HepG2 (cell line): ENCODE results near the gene PANK3. TPM values are rescaled to one million over a fixed set of nuclear protein-coding genes. Genes with fewer than 3 reads are reported as not detected.
A peak's percentile ranks its signal among the peaks of the same experiment; 100 is the strongest.

Experiments used
- ATAC-seq: fragments of 200-7000 bp; cut with Tn5 transposase; 3 replicates; pipeline ENCODE4 v1.9.1; 2020; ENCODE audit warnings: mild to moderate bottlenecking, moderate library complexity
- BruUV-seq: library from RNA; stranded (reverse); fragments of 400-500 nt; replicated peaks from 2 replicates; lab custom pipeline; 2021; lab: Mats Ljungman, UMichigan
- CTCF ChIA-PET: fragments of 300-600 bp; formaldehyde crosslinking; extraction: SDS; loops from one replicate; lab custom pipeline; 2021; ENCODE audit warnings: low total read pairs, inconsistent platforms, low intra/inter-chr PET ratio; lab: Yijun Ruan, JAX
- POLR2A ChIA-PET: fragments of 350-600 bp; sonication (Branson Sonifier 250); formaldehyde crosslinking; loops from one replicate; lab custom pipeline; 2020; ENCODE audit warnings: antibody characterized with exemption, inconsistent platforms; lab: Yijun Ruan, JAX
- DNase-seq: peaks from one replicate; pipeline ENCODE4 v3.0.0-alpha.2; 2015; ENCODE audit warnings: low spot score
- FAIRE-seq: peaks from 3 replicates; lab custom pipeline; 2011; peaks lifted over from hg19 to GRCh38; lab: Jason Lieb, UNC
- H2AFZ ChIP-seq: one replicate; pipeline ENCODE4 v1.6.1; 2011; ENCODE audit warnings: low read length, inconsistent platforms
- H3K27ac ChIP-seq: fragments of 300-600 bp; 3 replicates; pipeline ENCODE4 v1.8.0; 2011; ENCODE audit warnings: mixed run types, mild to moderate bottlenecking, mixed read lengths, low read length, inconsistent platforms; ENCODE audit not compliant: insufficient read depth; ENCODE audit errors: extremely low read length
- H3K27me3 ChIP-seq, 2 experiments: fragments of 200-600 bp in 1 of 2; 2 replicates in 1 of 2; 3 replicates in 1 of 2; pipeline versions ENCODE4 v1.6.0 to v1.8.0; 2011; ENCODE audit warnings: low read length in 2 of 2, mild to moderate bottlenecking in 2 of 2, moderate library complexity in 2 of 2, inconsistent platforms in 1 of 2; ENCODE audit not compliant: insufficient read depth in 2 of 2, control insufficient read depth in 1 of 2
- H3K36me3 ChIP-seq, 2 experiments: fragments of 200-600 bp in 1 of 2; replicated peaks in 1 of 2; 2 replicates in 1 of 2; 3 replicates in 1 of 2; pipeline versions ENCODE4 v1.5.1 to v1.8.0; 2011; ENCODE audit warnings: low read length in 2 of 2, inconsistent platforms in 1 of 2; ENCODE audit not compliant: insufficient read depth in 2 of 2, control insufficient read depth in 1 of 2
- H3K4me1 ChIP-seq: 2 replicates; pipeline ENCODE4 v1.5.1; 2012; ENCODE audit warnings: low read length, inconsistent platforms; ENCODE audit not compliant: insufficient read depth
- H3K4me2 ChIP-seq: 2 replicates; pipeline ENCODE4 v1.6.0; 2011; ENCODE audit warnings: low read depth, low read length, inconsistent platforms
- H3K4me3 ChIP-seq, 3 experiments: fragments of 200-600 bp in 1 of 3; sonication (generic), shearing (Covaris generic) in 1 of 3; replicated peaks in 1 of 3; 2 replicates each; pipeline ENCODE4 v1.5.1; 2011 to 2016; ENCODE audit warnings: low read length in 3 of 3, inconsistent platforms in 2 of 3, low read depth in 2 of 3, mild to moderate bottlenecking in 2 of 3, control low read depth in 1 of 3, mixed read lengths in 1 of 3; ENCODE audit not compliant: insufficient read depth in 1 of 3
- H3K79me2 ChIP-seq: one replicate; pipeline ENCODE4 v1.6.1; 2011; ENCODE audit warnings: low read length, inconsistent platforms; ENCODE audit not compliant: insufficient read depth
- H3K9ac ChIP-seq: 2 replicates; pipeline ENCODE4 v1.6.0; 2011; ENCODE audit warnings: mild to moderate bottlenecking, low read depth, low read length, inconsistent platforms; ENCODE audit not compliant: insufficient read depth
- H3K9me3 ChIP-seq: 2 replicates; pipeline ENCODE4 v1.5.1; 2012; ENCODE audit warnings: mild to moderate bottlenecking, low read length
- H4K20me1 ChIP-seq: 2 replicates; pipeline ENCODE4 v1.6.0; 2011; ENCODE audit warnings: inconsistent platforms, mild to moderate bottlenecking, low read length, moderate library complexity; ENCODE audit not compliant: insufficient read depth
- FOXA1 ChIP-seq, 2 experiments: fragments of 450-650 bp in 1 of 2; sonication (generic) in 1 of 2; formaldehyde crosslinking in 1 of 2; IDR thresholded peaks; 2 replicates each; pipeline versions ENCODE4 v1.4.0 to v1.6.1; 2016 to 2020; ENCODE audit warnings: missing genetic modification reagents in 1 of 2
- JUNB ChIP-seq: sonication (generic); formaldehyde crosslinking; IDR thresholded peaks from 2 replicates; pipeline ENCODE4 v1.8.0; 2022; ENCODE audit warnings: missing genetic modification reagents, mild to moderate bottlenecking, borderline replicate concordance
- MYC ChIP-seq: sonication (generic); formaldehyde crosslinking; IDR thresholded peaks from 2 replicates; pipeline ENCODE4 v1.9.0; 2021; ENCODE audit warnings: missing genetic modification reagents, borderline replicate concordance
- POLR2G ChIP-seq: fragments of 200-400 bp; formaldehyde crosslinking; IDR thresholded peaks from 2 replicates; pipeline ENCODE4 v1.6.1; 2018; ENCODE audit warnings: mild to moderate bottlenecking, low read depth, low read length, moderate library complexity
- RARG ChIP-seq: sonication (generic); formaldehyde crosslinking; IDR thresholded peaks from 2 replicates; pipeline ENCODE4 v1.4.0; 2020; ENCODE audit warnings: low read depth, mild to moderate bottlenecking, missing genetic modification reagents
- RBM22 ChIP-seq: fragments of 200-400 bp; formaldehyde crosslinking; optimal IDR thresholded peaks from 2 replicates; pipeline ENCODE3; 2017; ENCODE audit warnings: mild to moderate bottlenecking, low read length, moderate library complexity
- SRY ChIP-seq: sonication (generic); formaldehyde crosslinking; IDR thresholded peaks from 2 replicates; pipeline ENCODE4 v1.8.0; 2022; ENCODE audit warnings: mild to moderate bottlenecking, missing genetic modification reagents
- ZNF121 ChIP-seq: sonication (generic); formaldehyde crosslinking; IDR thresholded peaks from 2 replicates; pipeline ENCODE4 v1.5.0; 2020; ENCODE audit warnings: mild to moderate bottlenecking, missing genetic modification reagents
- ZNF619 ChIP-seq: sonication (generic); formaldehyde crosslinking; IDR thresholded peaks from 2 replicates; pipeline ENCODE4 v1.4.0; 2020; ENCODE audit warnings: mild to moderate bottlenecking, missing genetic modification reagents
- WGBS: methylation state at CpG from one replicate; pipeline ENCODE4 v1.1.6; 2017; ENCODE audit warnings: low lambda C conversion rate; 5-methylcytosine and 5-hydroxymethylcytosine counted together
- in situ Hi-C: cut with HindIII; loops from 2 replicates; pipeline ENCODE4 v1.10.0; 2017; ENCODE audit warnings: low pct_unique_long_range_greater_than_20kb; ENCODE audit not compliant: extremely low pct_ligation_motif_present
- intact Hi-C: fragments of 100-400 bp; cut with micrococcal nuclease; formaldehyde crosslinking; loops from one replicate; pipeline ENCODE4 v1.10.0; 2022; ENCODE audit not compliant: unreplicated experiment
- polyA plus RNA-seq, 8 experiments: library from polyadenylated mRNA; depleted of rRNA in 3 of 8; stranded (reverse) in 7 of 8; unstranded in 1 of 8; fragments of >200 nt; fragmentation: Illumina TruSeq in 4 of 8; extraction: Trizol in 4 of 8; gene quantifications; 2 replicates each; pipeline versions ENCODE4 v1.2.1 to v1.2.3, GENCODE V29; 2011 to 2016; ENCODE audit warnings: low read depth in 4 of 8, missing spikeins in 1 of 8, mixed read lengths in 1 of 8; ENCODE audit not compliant: insufficient read depth in 1 of 8
- total RNA-seq, 5 experiments: library from RNA; depleted of rRNA; stranded (reverse); fragments of >200 nt; fragmentation: Illumina TruSeq; extraction: Trizol; gene quantifications; 2 replicates each; pipeline ENCODE4 v1.2.3, GENCODE V29; 2016; ENCODE audit warnings: low read depth in 1 of 5

The PANK3 gene
- total and polyA plus RNA-seq, 2 of the 13 experiments (the other 11 are each of a cell fraction or from before 2014, with no cell fraction given), result 26.9 to 69.5 TPM

DNA sequence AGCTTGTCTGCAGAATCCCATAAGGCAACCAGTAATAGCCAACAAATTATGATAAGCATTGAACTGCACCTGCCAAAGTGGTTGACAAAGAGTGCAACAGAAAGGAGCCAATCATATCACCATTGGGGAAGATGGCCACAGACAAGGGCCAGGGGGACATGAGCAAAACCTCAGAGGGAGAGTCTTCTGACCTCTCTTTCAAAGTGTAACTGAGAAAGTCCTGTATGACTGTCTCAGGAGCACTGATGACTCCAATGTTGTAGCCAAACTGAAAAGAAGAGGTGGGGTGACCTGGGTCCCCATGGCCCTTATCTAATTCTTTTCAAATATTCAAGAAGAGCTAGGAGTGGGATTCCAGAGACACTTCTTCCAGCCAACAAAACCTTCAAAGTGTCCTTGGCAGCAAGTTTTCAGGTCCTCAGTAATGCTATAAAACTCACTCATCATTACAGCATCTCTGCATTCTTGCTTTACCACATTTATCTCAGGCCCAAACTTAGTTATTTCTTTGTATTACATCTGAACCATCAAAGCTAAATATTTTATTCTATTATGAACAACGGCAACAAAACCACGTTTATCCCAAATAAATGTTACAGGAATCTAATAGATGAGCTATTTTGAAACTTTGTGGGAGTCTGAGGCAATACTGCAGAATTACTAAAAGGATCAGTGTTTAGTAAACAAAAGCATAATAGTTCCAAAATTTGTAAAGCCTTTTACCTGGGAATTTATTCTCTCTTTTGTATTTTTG is 25.6 kb downstream of the PANK3 start:
- TF ChIP-seq MYC (CRISPR knock-in tag) (no peak), RARG (no peak), POLR2G (no peak), ZNF619 (CRISPR knock-in tag) (no peak), JUNB (no peak), FOXA1 (IDR thresholded peaks at IDR 0.05) (no peak), FOXA1 (CRISPR knock-in tag; IDR thresholded peaks at IDR 0.05) (no peak), ZNF121 (CRISPR knock-in tag) (no peak), SRY (CRISPR knock-in tag) (no peak), RBM22 (peak; percentile 18)
- BruUV-seq, result no TSS peak
- H4K20me1 ChIP-seq, result peaks cover 14% of the 10 kb centered on the region
- no peak for FAIRE-seq
- DNase-seq, result no peak
- 99% methylated on average over 2 of the region's 2 CpGs for WGBS
- no peak overlapping the region for H3K4me2 ChIP-seq
- in situ Hi-C loops (no loop called here), intact Hi-C loops (no loop called here)
- H3K27ac ChIP-seq, result no peak overlapping the region
- no peak; the same call in 2 of the 3 replicates for ATAC-seq
- H3K79me2 ChIP-seq, result peaks cover 4% of the 10 kb centered on the region
- no peak overlapping the region for H2AFZ ChIP-seq
- H3K36me3 ChIP-seq, result peaks cover 20 to 61% of the 10 kb centered on the region in 2 experiments; a peak in 4 of 5 replicates
- no peak overlapping the region for H3K9ac ChIP-seq
- H3K4me3 ChIP-seq, result no peak overlapping the region
- H3K4me1 ChIP-seq, result no peaks in the 10 kb centered on the region
- H3K9me3 ChIP-seq, result no peaks in the 10 kb centered on the region
- H3K27me3 ChIP-seq, result no peaks in the 10 kb centered on the region
- POLR2A ChIA-PET, result no interaction called here
- CTCF ChIA-PET, result no interaction called here
